H1 (cell line): ENCODE data around the gene AIFM2. TPM values are rescaled to one million over a fixed set of nuclear protein-coding genes. Genes with fewer than 3 reads are reported as not detected.
A peak's percentile ranks its signal among the peaks of the same experiment; 100 is the strongest.

Source experiments
- CTCF ChIA-PET: fragments of 300-600 bp; sonication (Branson Sonifier 250); formaldehyde crosslinking; loops from one replicate; lab custom pipeline; 2021; ENCODE audit not compliant: partially characterized antibody; lab: Charles Lee
- POLR2A ChIA-PET: fragments of 300-600 bp; sonication (Branson Sonifier 250); formaldehyde crosslinking; loops from one replicate; lab custom pipeline; 2021; ENCODE audit warnings: inconsistent platforms; ENCODE audit not compliant: partially characterized antibody; lab: Charles Lee
- DNase-seq, 2 experiments: peaks; one replicate each; pipeline versions ENCODE4 v3.0.0 to v3.0.0-alpha.2; 2010 to 2022; ENCODE audit warnings: low spot score in 2 of 2, low read depth in 1 of 2, mixed read lengths in 1 of 2
- FAIRE-seq: peaks from 2 replicates; lab custom pipeline; 2011; peaks lifted over from hg19 to GRCh38; lab: Jason Lieb, UNC
- H2AFZ ChIP-seq: 2 replicates; pipeline ENCODE4 v1.8.1; 2012; ENCODE audit warnings: low read length, inconsistent platforms
- H2AK5ac ChIP-seq: 2 replicates; pipeline ENCODE4 v1.6.1; 2013; ENCODE audit warnings: low read depth, low read length
- H2BK120ac ChIP-seq: replicated peaks from 2 replicates; pipeline ENCODE3; 2013; ENCODE audit warnings: low read depth, low read length, inconsistent platforms
- H2BK12ac ChIP-seq: 2 replicates; pipeline ENCODE4 v1.6.1; 2013; ENCODE audit warnings: low read depth, low read length
- H2BK15ac ChIP-seq: 2 replicates; pipeline ENCODE4 v1.6.1; 2013; ENCODE audit warnings: low read length
- H2BK20ac ChIP-seq: 2 replicates; pipeline ENCODE4 v1.6.1; 2013; ENCODE audit warnings: low read length
- H2BK5ac ChIP-seq: 2 replicates; pipeline ENCODE4 v1.6.1; 2013; ENCODE audit warnings: low read depth, low read length
- H3K14ac ChIP-seq: 2 replicates; pipeline ENCODE4 v1.6.1; 2013; ENCODE audit warnings: inconsistent platforms; ENCODE audit not compliant: insufficient read length
- H3K18ac ChIP-seq: 2 replicates; pipeline ENCODE4 v1.6.1; 2013; ENCODE audit warnings: low read length; ENCODE audit errors: extremely low read depth
- H3K23ac ChIP-seq: 2 replicates; pipeline ENCODE4 v1.6.1; 2013; ENCODE audit warnings: inconsistent platforms; ENCODE audit not compliant: insufficient read length
- H3K23me2 ChIP-seq: 2 replicates; pipeline ENCODE4 v1.6.1; 2013; ENCODE audit warnings: low read depth, low read length
- H3K27ac ChIP-seq: 2 replicates; pipeline ENCODE4 v1.6.1; 2011; ENCODE audit warnings: low read depth, low read length, inconsistent platforms
- H3K27me3 ChIP-seq, 4 experiments: replicated peaks in 1 of 4; 1 replicate in 1 of 4; 2 replicates in 3 of 4; pipeline versions ENCODE4 v1.6.1 to v1.8.1; 2011 to 2013; ENCODE audit warnings: low read length in 3 of 4, mild to moderate bottlenecking in 3 of 4, inconsistent platforms in 2 of 4, mixed read lengths in 2 of 4, moderate library complexity in 1 of 4; ENCODE audit not compliant: control insufficient read depth in 3 of 4, insufficient read depth in 3 of 4; ENCODE audit errors: extremely low read depth in 1 of 4
- H3K36me3 ChIP-seq, 4 experiments: 2 replicates each; pipeline versions ENCODE4 v1.6.1 to v1.8.1; 2011 to 2013; ENCODE audit warnings: mild to moderate bottlenecking in 4 of 4, low read length in 3 of 4, moderate library complexity in 2 of 4, control low read depth in 1 of 4, inconsistent platforms in 1 of 4; ENCODE audit not compliant: insufficient read depth in 4 of 4, control insufficient read depth in 2 of 4
- H3K4ac ChIP-seq: replicated peaks from 2 replicates; pipeline ENCODE3; 2013; ENCODE audit warnings: low read length, low read depth, mixed read lengths, inconsistent platforms; ENCODE audit not compliant: insufficient read length
- H3K4me1 ChIP-seq, 4 experiments: replicated peaks in 1 of 4; 1 replicate in 1 of 4; 2 replicates in 3 of 4; pipeline versions ENCODE4 v1.6.1 to v1.8.1; 2011 to 2013; ENCODE audit warnings: low read length in 3 of 4, inconsistent platforms in 2 of 4, mixed read lengths in 1 of 4; ENCODE audit not compliant: insufficient read depth in 4 of 4, control insufficient read depth in 3 of 4
- H3K4me2 ChIP-seq, 2 experiments: 2 replicates each; pipeline versions ENCODE4 v1.6.1 to v1.8.1; 2011 to 2013; ENCODE audit warnings: low read depth in 2 of 2, low read length in 2 of 2, control low read depth in 1 of 2, inconsistent platforms in 1 of 2, mild to moderate bottlenecking in 1 of 2; ENCODE audit not compliant: insufficient read depth in 1 of 2
- H3K4me3 ChIP-seq, 4 experiments: fragments of 200-600, 300-600 bp in 1 of 4; sonication (generic), shearing (Covaris generic), sonication (Bioruptor Twin) in 1 of 4; 2 replicates each; pipeline versions ENCODE4 v1.5.1 to v1.8.1; 2011 to 2016; ENCODE audit warnings: low read length in 4 of 4, low read depth in 3 of 4, control low read depth in 2 of 4, inconsistent platforms in 2 of 4, mild to moderate bottlenecking in 2 of 4, mixed read lengths in 1 of 4, moderate library complexity in 1 of 4; ENCODE audit not compliant: insufficient read depth in 2 of 4; ENCODE audit errors: extremely low read depth in 1 of 4
- H3K56ac ChIP-seq: replicated peaks from 2 replicates; pipeline ENCODE3; 2013; ENCODE audit warnings: low read depth, mild to moderate bottlenecking, mixed read lengths, low read length, inconsistent platforms; ENCODE audit not compliant: insufficient read length
- H3K79me1 ChIP-seq: 2 replicates; pipeline ENCODE4 v1.6.1; 2013; ENCODE audit warnings: low read depth, low read length, control low read depth
- H3K79me2 ChIP-seq, 2 experiments: 2 replicates each; pipeline versions ENCODE4 v1.6.1 to v1.8.1; 2012 to 2013; ENCODE audit warnings: low read length in 2 of 2, mild to moderate bottlenecking in 2 of 2, inconsistent platforms in 1 of 2; ENCODE audit not compliant: insufficient read depth in 2 of 2, control insufficient read depth in 1 of 2
- H3K9ac ChIP-seq, 4 experiments: replicated peaks in 1 of 4; 1 replicate in 1 of 4; 2 replicates in 3 of 4; pipeline versions ENCODE4 v1.6.1 to v1.8.1; 2011 to 2013; ENCODE audit warnings: low read depth in 3 of 4, low read length in 3 of 4, control low read depth in 2 of 4, mild to moderate bottlenecking in 2 of 4, moderate library complexity in 2 of 4, inconsistent platforms in 1 of 4; ENCODE audit errors: extremely low read depth in 1 of 4
- H3K9me3 ChIP-seq, 2 experiments: 2 replicates each; pipeline versions ENCODE4 v1.6.1 to v1.8.1; 2012 to 2013; ENCODE audit warnings: mild to moderate bottlenecking in 2 of 2, moderate library complexity in 2 of 2, control low read depth in 1 of 2, inconsistent platforms in 1 of 2, low read depth in 1 of 2, low read length in 1 of 2, mixed read lengths in 1 of 2; ENCODE audit not compliant: insufficient read depth in 2 of 2
- H4K20me1 ChIP-seq, 2 experiments: replicated peaks in 1 of 2; 2 replicates each; pipeline versions ENCODE3 to v1.8.1; 2011 to 2013; ENCODE audit warnings: inconsistent platforms in 2 of 2, low read length in 2 of 2, mild to moderate bottlenecking in 1 of 2; ENCODE audit not compliant: insufficient read depth in 2 of 2, control insufficient read depth in 1 of 2
- H4K5ac ChIP-seq: 2 replicates; pipeline ENCODE4 v1.6.1; 2013; ENCODE audit warnings: low read length, low read depth, mixed read lengths, inconsistent platforms; ENCODE audit not compliant: insufficient read length
- H4K8ac ChIP-seq: 2 replicates; pipeline ENCODE4 v1.8.0; 2013; ENCODE audit warnings: mild to moderate bottlenecking, moderate library complexity, low read length, inconsistent platforms; ENCODE audit not compliant: insufficient read depth; ENCODE audit errors: extremely low read depth
- H4K91ac ChIP-seq: replicated peaks from 2 replicates; pipeline ENCODE3; 2013; ENCODE audit warnings: low read length, mixed read lengths, inconsistent platforms; ENCODE audit not compliant: insufficient read length
- POLR2AphosphoS5 ChIP-seq: IDR thresholded peaks from 2 replicates; pipeline ENCODE4 v1.6.1; 2011; ENCODE audit warnings: low read depth, low read length
- SP2 ChIP-seq: IDR thresholded peaks from 2 replicates; pipeline ENCODE4 v1.6.1; 2012; ENCODE audit warnings: mild to moderate bottlenecking, low read length, inconsistent platforms
- WGBS, 2 experiments: shearing (Covaris generic) in 1 of 2; methylation state at CpG; one replicate each; pipeline versions ENCODE4 v1.1.6 to v1.1.7; 2013 to 2015; ENCODE audit warnings: low lambda C conversion rate in 2 of 2, mixed read lengths in 2 of 2, inconsistent platforms in 1 of 2, low coverage in 1 of 2, missing lambda C conversion rate in 1 of 2; ENCODE audit not compliant: insufficient replicate concordance in 2 of 2, insufficient coverage in 1 of 2, insufficient read length in 1 of 2; ENCODE audit errors: extremely low coverage in 1 of 2, missing lambda C conversion rate in 1 of 2; 5-methylcytosine and 5-hydroxymethylcytosine counted together
- polyA plus RNA-seq, 7 experiments: library from polyadenylated mRNA; depleted of rRNA in 3 of 7; stranded (reverse) in 5 of 7; unstranded in 2 of 7; fragments of >200 nt in 5 of 7; fragments of 200-250 nt in 2 of 7; gene quantifications; 1 replicate in 5 of 7; 2 replicates in 1 of 7; 4 replicates in 1 of 7; pipeline versions ENCODE4 v1.2.1 to v1.2.3, GENCODE V29; 2011 to 2013; ENCODE audit warnings: missing spikeins in 2 of 7, mixed read lengths in 2 of 7
- total RNA-seq: library from RNA; stranded (reverse); fragmentation: NEBNext Ultra II Directional; extraction: Animal tissue kit (Norgen Biotek cat#: 25700); gene quantifications from 2 replicates; pipeline ENCODE4 v1.2.1, GENCODE V29; 2021

The AIFM2 gene
- total and polyA plus RNA-seq, 2 of the 8 experiments (the other 6 are each of a cell fraction or from before 2014, with no cell fraction given): 4.0 TPM

DNA sequence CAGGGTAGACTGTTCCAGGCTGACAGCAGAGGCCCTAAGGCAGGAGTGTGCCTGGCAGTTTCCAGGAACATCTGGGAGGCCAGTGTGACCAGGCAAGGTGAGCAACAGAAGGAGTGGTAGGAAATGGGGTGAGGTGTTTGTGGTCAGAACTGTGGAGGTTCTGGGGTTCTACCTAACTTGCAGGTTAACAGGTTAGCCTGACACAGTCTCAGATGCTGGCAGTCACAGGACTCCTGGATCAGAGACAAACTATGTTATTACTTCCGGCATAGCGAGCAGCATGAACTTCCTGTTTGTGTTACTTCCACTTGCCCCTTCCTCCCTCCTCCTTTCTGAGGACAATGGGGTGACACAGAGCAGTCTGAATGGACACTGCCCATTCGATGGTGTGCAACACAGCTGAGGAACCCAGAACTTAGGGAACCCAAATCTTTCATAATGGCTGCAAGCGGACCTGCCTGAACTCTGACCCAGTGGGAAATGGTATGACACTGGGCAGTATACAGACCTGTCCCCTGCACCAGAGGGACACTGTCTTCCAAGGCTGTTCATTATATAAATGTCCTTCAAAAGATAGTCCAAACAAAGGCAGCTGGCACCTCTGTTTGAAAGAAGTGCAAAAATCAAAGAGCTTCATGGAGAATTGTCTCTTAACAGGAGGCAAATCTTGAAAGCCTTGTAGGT lies 41.6 kb upstream of the AIFM2 start:
- H3K23ac ChIP-seq: no peak overlapping the region
- H2BK15ac ChIP-seq: peak overlapping the region; percentile 25; the same call in 1 of the 2 replicates
- H2AK5ac ChIP-seq: no peak overlapping the region
- 78% methylated on average over 4 of the region's 4 CpGs; no CpG with 5 or more reads in 1 of the 2 experiments for WGBS, 2 experiments
- no peaks in the 10 kb centered on the region for H3K9me3 ChIP-seq
- no peak overlapping the region for H3K9ac ChIP-seq
- no peak overlapping the region for H2BK20ac ChIP-seq
- H3K4ac ChIP-seq: no peak overlapping the region
- H2BK5ac ChIP-seq: 0 out of 2 replicates have a peak overlapping the region, but pooled peaks have one; percentile 60
- H3K14ac ChIP-seq: no peak overlapping the region
- H2BK120ac ChIP-seq: no peak overlapping the region
- H4K91ac ChIP-seq: no peak overlapping the region
- no peak overlapping the region for H3K18ac ChIP-seq
- no peak overlapping the region for H3K4me3 ChIP-seq
- H3K23me2 ChIP-seq: peaks cover 6% of the 10 kb centered on the region; the same call in 1 of the 2 replicates
- no peak for FAIRE-seq
- H3K27ac ChIP-seq: no peak overlapping the region
- DNase-seq: no peak
- POLR2A ChIA-PET: interaction anchor here (1.0 kb wide), 1 partner anchor 28 kb away, joined by 3 read pairs; the partner anchor contains the start of gene TYSND1
- CTCF ChIA-PET: interaction anchor here (1.0 to 1.4 kb wide), 4 partner anchors 13 to 59 kb away, joined by 3 to 5 read pairs (median 4); no protein-coding TSS in a partner anchor
- H4K8ac ChIP-seq: no peak overlapping the region
- no peak overlapping the region for H2BK12ac ChIP-seq
- no peak overlapping the region for H3K4me2 ChIP-seq
- peaks cover 3% of the 10 kb centered on the region; the same call in 1 of the 2 replicates for H3K79me1 ChIP-seq
- H4K5ac ChIP-seq: no peak overlapping the region
- no peaks in the 10 kb centered on the region for H3K36me3 ChIP-seq
- H3K4me1 ChIP-seq: no peaks in the 10 kb centered on the region
- H3K79me2 ChIP-seq: peaks cover 8 to 9% of the 10 kb centered on the region in 2 experiments
- no peak overlapping the region for H3K56ac ChIP-seq
- peaks cover 0 to 3% (median 0%) of the 10 kb centered on the region in 4 experiments; a peak in 1 of 7 replicates for H3K27me3 ChIP-seq
- H4K20me1 ChIP-seq: peaks cover 3% of the 10 kb centered on the region in 2 experiments
- H2AFZ ChIP-seq: peak overlapping the region; percentile 83; the same call in 1 of the 2 replicates
- TF ChIP-seq POLR2AphosphoS5 (no peak), SP2 (no peak)
